ENCODE results near the gene CNEP1R1.

The CNEP1R1 gene, protein sequence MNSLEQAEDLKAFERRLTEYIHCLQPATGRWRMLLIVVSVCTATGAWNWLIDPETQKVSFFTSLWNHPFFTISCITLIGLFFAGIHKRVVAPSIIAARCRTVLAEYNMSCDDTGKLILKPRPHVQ

DNA sequence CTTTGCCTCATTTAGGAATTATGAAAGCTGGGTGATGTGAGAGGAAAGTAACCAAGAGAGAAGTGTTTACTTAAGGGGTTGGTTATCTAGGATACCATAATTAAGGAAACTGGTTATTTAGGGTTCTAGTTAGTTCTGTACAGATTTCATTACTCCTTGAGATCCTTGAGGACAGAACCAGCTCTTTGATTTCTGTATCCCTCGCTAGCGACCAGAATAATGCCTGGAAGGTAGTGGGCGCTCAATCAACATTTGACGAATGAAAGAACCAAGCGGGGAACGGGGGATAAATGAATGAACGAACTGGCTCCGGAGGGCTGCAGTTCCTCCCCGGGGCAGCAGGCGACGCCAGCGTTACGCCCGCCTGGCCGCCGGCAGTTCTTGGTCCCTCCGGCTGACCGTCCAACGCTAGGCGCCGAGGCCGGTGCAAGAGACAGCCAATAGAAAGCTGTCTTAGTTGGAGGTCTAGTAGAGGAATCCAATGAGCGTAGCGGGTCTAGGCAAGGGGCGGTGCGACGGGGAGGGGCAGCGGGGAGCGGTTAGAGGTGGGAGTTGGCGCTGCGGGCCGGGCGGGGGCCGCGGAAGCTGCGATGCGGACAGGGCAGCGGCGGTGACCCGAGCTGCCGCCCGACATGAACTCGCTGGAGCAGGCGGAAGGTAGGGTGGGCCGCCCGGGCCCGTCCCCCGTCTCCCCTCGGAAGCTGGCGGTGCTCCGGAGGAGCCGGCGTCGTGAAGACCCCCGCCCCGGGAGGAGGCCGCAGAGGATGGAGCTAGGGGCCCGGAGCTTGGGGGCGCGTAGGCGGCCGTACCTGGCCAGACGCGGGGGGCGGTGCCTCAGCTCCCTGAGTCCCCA is at the start of gene CNEP1R1:
TSS of gene CNEP1R1 (plus strand) at position 542 of the 853 bp plus-strand sequence. CDS start at position 633, 91 bp downstream.
- peak; percentile 99 for DNase-seq (ENCODE audit: low spot score)
- in situ Hi-C loops (cut with MboI; ENCODE audit: low sequenced_read_pairs, unreplicated experiment): loop anchor here (10.0 to 25.0 kb wide), 3 partner anchors 113 to 787 kb away; no protein-coding TSS in a partner anchor
- TF ChIP-seq, protein P1, sequence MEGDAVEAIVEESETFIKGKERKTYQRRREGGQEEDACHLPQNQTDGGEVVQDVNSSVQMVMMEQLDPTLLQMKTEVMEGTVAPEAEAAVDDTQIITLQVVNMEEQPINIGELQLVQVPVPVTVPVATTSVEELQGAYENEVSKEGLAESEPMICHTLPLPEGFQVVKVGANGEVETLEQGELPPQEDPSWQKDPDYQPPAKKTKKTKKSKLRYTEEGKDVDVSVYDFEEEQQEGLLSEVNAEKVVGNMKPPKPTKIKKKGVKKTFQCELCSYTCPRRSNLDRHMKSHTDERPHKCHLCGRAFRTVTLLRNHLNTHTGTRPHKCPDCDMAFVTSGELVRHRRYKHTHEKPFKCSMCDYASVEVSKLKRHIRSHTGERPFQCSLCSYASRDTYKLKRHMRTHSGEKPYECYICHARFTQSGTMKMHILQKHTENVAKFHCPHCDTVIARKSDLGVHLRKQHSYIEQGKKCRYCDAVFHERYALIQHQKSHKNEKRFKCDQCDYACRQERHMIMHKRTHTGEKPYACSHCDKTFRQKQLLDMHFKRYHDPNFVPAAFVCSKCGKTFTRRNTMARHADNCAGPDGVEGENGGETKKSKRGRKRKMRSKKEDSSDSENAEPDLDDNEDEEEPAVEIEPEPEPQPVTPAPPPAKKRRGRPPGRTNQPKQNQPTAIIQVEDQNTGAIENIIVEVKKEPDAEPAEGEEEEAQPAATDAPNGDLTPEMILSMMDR (IDR thresholded peaks at IDR 0.05; ENCODE audit: borderline replicate concordance, control extremely low read depth, extremely low read depth, insufficient read depth, missing control alignments): peak; percentile 99

DNA sequence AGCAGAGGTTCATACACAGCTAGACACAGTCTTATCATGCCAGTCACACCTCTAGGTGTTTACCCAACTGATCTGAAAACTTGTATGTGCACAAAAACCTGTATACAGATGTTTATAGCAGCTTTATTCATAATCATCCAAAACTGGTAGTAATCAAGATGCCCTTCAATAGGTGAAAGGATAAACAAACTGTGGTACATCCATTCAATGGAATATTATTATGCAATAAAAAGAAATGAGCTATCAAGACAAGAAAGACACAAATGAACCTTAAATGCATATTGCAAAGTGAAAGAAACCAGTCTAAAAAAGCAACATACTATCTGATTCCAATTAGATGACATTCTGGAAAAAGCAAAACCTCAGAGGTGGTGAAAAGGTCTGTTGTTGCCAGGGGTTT is 47.6 kb upstream of the CNEP1R1 start:
- TF ChIP-seq, protein P1 (IDR thresholded peaks at IDR 0.05; ENCODE audit: borderline replicate concordance, control extremely low read depth, extremely low read depth, insufficient read depth, missing control alignments): no peak
- in situ Hi-C loops (cut with MboI; ENCODE audit: low sequenced_read_pairs, unreplicated experiment): no loop called here
- no peak for DNase-seq (ENCODE audit: low spot score)

DNA sequence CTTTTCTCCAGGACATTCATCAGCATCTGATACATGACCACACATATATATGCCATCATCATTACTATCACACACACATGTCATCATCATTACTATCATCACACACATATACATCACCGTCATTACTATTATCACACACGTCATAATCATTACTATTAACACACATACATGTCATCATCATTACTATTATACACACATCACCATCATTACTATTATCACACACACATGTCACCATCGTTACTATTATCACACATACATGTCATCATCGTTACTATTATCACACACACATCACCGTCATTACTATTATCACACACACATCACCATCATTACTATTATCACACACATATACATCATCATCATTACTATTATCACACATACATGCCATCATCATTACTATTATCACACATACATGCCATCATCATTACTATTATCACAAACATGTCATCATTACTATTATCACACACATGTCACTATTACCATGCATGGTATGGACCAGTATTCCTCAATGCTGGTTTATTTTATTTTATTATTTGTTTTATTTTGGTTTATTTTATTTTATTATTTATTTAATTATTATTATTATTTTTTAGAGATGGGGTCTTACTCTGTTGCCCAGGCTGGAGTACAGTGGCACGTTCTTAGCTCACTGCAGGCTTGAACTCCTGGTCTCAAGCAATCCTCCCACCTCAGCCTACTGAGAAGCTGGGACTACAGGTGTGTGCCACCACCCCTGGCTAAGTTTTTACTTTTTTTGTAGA is 46.3 kb upstream of the CNEP1R1 start:
- in situ Hi-C loops (cut with MboI; ENCODE audit: low sequenced_read_pairs, unreplicated experiment): no loop called here
- TF ChIP-seq, protein P1 (IDR thresholded peaks at IDR 0.05; ENCODE audit: borderline replicate concordance, control extremely low read depth, extremely low read depth, insufficient read depth, missing control alignments): no peak
- DNase-seq (ENCODE audit: low spot score): no peak

DNA sequence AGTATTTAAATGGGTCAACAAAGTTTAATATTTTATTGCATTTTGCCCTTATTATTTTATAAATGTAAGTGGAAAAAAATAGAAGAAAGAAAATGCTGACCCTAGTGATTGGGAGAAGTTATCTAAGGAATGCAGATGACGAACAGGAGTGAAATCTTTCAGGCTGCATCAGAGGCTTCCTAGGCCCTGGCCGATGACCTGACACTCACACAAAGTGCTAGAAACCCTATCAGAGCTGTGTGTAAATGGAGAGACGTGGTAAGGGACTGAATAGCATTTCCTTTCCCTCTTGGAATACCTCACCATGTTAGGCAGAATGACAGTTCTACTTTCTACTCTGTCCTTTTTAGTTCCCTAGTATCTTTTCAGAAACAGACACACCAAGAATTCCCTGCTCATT is 44.9 kb upstream of the CNEP1R1 start:
- no peak for DNase-seq (ENCODE audit: low spot score)
- TF ChIP-seq, protein P1 (IDR thresholded peaks at IDR 0.05; ENCODE audit: borderline replicate concordance, control extremely low read depth, extremely low read depth, insufficient read depth, missing control alignments): no peak
- in situ Hi-C loops (cut with MboI; ENCODE audit: low sequenced_read_pairs, unreplicated experiment): no loop called here

DNA sequence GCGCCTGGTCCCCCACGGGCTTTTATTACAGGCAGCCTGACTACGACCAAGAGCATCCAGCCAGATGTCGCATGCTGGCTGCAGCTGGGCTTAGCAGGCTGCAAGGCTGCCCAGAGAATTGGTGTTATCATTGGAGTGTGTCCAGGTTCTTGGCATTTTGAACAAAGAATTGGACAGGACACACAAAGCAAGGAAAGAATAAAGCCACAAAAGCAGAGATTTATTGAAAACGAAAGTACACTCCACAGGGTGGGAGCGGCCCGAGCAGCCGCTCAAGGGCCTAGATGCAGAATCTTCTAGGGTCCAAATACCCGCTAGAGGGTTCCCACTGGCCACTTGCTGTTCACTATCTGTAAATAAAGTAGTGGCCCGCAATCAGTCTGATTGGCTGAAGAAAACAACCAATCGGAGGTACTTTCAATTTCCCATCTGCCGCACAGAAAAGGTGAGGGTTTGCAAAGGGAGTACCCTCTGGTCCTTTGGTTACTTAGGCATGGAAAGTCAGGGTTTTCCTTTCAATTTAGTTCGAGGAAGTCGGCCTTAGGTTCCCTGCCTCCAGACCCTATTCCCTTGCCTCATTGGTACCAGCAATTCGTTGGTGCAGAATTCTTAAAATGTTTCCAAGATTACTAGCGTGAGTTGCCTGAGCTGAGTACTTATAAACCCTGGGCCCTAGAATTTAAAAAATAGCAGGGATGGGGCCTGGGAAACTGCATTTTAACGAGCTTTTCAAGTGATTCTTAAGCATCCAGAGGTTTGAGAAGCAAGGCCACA is 38.5 kb upstream of the CNEP1R1 start:
- no peak for DNase-seq (ENCODE audit: low spot score)
- TF ChIP-seq, protein P1 (IDR thresholded peaks at IDR 0.05; ENCODE audit: borderline replicate concordance, control extremely low read depth, extremely low read depth, insufficient read depth, missing control alignments): no peak
- in situ Hi-C loops (cut with MboI; ENCODE audit: low sequenced_read_pairs, unreplicated experiment): no loop called here

DNA sequence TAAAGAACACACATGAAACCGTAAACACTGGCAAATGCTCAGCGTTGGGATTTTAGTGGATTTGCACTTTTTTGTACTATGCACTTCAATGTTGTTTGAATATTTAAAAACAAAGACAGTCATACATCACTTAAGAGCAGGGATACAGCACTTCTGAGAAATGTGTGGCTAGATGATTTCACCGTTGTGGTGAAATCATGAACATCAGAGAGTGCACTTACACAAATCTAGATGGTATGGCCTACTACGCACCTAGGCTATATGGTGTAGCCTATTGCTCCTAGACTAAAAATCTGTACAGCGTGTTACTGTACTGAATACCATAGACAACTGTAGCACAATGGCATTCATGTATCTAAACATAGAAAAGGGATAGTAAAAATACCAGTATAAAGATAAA is 37.6 kb upstream of the CNEP1R1 start:
- TF ChIP-seq, protein P1 (IDR thresholded peaks at IDR 0.05; ENCODE audit: borderline replicate concordance, control extremely low read depth, extremely low read depth, insufficient read depth, missing control alignments): no peak
- in situ Hi-C loops (cut with MboI; ENCODE audit: low sequenced_read_pairs, unreplicated experiment): no loop called here
- DNase-seq (ENCODE audit: low spot score): no peak
